T-helper 2 cell treated with Interferon-gamma antibody and Interleukin-4, amounts not matched to agents 100 ng/mL and 5 ng/mL, for 36 hours (primary cell): ENCODE results near the gene HBQ1. TPM values are rescaled to one million over a fixed set of nuclear protein-coding genes. Genes with fewer than 3 reads are reported as not detected.
"Not testable (repeated sequence)": the region's sequence is repeated elsewhere in the genome, so short reads cannot be mapped to it uniquely, and the experiment has no call there.

Experiments used
- intact Hi-C: fragments of 100-400 bp; cut with micrococcal nuclease; formaldehyde crosslinking; loops from one replicate; pipeline ENCODE4 v1.15.1; 2023
- total RNA-seq: library from RNA; stranded (reverse); gene quantifications from 2 replicates; pipeline ENCODE4 v1.2.3, GENCODE V29; 2022

Gene HBQ1
- total RNA-seq, 1 donor from 2014 or later: not detected

GRCh38 chr16:160242-160641 is 20.0 kb upstream of the HBQ1 start:
- intact Hi-C loops: not testable (repeated sequence)

DNA sequence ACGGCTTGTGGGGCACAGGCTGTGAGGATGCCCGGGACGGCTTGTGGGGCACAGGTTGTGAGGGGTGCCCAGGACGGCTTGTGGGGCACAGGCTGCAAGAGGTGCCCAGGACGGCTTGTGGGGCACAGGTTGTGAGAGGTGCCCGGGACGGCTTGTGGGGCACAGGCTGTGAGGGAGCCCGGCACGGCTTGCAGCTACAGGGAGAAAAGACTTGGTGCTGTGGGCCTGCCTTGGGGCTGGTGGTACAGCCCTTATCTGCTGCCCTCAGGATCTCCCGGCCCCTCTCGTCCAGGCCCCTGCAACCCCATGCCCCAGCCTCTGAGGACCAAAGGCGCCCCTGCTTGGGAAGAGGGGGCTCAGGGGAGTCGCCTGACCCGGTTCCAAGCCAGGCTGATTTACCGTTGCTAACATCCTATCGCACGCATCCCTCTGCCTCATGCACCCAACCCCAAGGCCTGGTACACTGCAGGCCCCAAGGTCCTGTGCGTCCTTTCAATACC is 19.5 kb upstream of the HBQ1 start:
- intact Hi-C loops: no loop called here

GRCh38 chr16:162271-162991 is 17.8 kb upstream of the HBQ1 start:
- intact Hi-C loops: no loop called here

DNA sequence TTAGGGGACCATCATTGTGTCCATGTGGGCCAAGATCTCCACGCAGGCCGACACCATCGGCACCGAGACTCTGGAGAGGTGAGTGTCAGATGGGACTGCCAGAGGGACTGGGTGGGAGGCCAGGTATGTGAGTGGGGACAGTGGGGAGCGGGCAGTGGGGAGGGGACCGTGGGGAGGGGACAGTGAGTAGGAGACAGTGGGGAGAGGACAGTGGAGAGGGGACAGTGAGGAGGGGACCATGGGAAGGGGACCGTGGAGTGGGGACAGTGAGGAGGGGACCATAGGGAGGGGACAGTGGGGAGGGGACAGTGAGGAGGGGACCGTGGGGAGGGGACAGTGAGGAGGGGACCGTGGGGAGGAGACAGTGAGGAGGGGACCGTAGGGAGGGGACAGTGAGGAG is 17.1 kb upstream of the HBQ1 start:
- intact Hi-C loops: not testable (repeated sequence)

DNA sequence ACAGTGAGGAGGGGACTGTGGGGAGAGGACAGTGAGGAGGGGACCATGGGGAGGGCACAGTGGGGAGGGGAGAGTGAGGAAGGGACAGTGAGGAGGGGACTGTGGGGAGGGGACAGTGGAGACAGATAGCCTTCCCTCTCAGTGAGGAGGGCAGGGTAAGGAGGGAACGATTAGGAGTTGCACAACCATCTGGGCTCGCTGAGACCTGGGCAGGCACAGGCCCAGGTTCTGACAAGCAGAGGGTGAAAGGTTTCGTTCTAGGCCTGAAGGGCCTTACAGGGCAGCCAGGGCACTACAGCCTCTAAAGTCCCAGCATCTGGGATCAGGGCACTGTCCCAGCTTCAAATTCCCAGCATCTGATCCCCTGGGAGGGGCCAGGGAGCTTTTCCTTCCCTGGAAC is 16.6 kb upstream of the HBQ1 start:
- intact Hi-C loops: not testable (repeated sequence)

- intact Hi-C loops: not testable (repeated sequence)
Measured at GRCh38 chr16:164134-164823, 16.0 kb upstream of the HBQ1 start.

DNA sequence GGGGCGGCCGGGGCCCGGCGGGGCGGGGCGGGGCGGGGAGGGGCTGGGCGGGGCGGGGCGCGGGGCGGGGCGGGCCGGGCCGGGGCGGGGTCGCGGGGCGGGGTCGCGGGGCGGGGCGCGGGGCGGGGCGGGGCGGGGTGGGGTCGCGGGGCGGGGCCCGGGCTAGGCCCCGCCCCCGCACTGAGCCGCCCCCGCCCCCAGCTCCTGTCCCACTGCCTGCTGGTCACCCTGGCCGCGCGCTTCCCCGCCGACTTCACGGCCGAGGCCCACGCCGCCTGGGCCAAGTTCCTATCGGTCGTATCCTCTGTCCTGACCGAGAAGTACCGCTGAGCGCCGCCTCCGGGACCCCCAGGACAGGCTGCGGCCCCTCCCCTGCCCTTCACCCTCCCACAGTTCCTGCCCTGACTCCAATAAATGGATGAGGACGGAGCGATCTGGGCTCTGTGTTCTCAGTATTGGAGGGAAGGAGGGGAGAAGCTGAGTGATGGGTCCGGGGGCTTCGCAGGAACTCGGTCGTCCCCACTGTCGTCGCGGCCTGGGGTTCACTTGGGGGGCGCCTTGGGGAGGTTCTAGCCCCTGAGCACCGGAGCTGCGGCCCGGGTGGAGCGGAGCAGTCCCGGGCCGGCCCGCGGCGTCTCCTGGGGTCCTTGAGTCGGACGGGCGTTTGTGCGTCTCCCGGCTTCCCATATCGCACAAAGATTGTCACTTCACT is 15.3 kb upstream of the HBQ1 start:
- intact Hi-C loops: no loop called here

- intact Hi-C loops: no loop called here
Measured at GRCh38 chr16:165539-166374, 14.5 kb upstream of the HBQ1 start, which contains the start of gene HBM. Gene HBM (plus strand): TSS chr16:165978. CDS start chr16:165998, 20 bp downstream.

DNA sequence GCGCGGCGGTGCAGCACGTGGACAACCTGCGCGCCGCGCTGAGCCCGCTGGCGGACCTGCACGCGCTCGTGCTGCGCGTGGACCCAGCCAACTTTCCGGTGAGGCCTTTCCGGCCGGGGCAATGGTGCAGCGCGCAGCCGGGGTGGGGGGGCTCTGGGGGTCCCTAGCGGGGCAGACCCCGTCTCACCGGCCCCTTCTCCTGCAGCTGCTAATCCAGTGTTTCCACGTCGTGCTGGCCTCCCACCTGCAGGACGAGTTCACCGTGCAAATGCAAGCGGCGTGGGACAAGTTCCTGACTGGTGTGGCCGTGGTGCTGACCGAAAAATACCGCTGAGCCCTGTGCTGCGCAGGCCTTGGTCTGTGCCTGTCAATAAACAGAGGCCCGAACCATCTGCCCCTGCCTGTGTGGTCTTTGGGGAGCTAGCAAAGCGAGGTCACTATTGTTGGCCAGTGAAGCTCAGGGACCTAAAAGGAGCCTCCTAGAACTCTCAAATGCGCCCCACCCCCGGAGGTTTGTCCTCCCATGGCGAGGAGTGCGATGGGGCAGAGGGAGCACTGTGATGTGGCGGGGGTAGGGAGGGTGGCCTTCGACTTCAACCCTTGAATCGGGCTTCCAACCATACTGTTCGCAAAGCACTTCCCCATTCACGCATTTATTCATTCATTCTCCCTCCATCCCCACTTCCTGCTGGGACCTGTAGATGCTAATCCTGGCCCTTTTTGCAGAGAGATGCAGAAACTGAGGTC is 13.7 kb upstream of the HBQ1 start:
- intact Hi-C loops: no loop called here

- intact Hi-C loops: no loop called here
Measured at GRCh38 chr16:167122-167690, 13.1 kb upstream of the HBQ1 start.

DNA sequence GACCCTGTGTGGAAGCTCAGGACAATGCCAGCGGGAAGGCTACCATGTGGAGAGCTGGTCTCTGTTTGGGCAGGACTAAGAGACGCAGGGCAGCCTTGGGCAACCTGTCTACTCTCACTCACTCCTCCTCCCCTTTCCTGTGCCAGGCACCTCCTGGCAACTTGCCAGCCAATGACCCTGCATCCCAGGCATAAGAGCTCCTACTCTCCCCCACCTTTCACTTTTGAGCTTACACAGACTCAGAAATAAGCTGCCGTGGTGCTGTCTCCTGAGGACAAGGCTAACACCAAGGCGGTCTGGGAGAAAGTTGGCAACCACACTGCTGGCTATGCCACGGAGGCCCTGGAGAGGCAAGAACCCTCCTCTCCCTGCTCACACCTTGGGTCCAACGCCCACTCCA is 11.8 kb upstream of the HBQ1 start:
- intact Hi-C loops: no loop called here

DNA sequence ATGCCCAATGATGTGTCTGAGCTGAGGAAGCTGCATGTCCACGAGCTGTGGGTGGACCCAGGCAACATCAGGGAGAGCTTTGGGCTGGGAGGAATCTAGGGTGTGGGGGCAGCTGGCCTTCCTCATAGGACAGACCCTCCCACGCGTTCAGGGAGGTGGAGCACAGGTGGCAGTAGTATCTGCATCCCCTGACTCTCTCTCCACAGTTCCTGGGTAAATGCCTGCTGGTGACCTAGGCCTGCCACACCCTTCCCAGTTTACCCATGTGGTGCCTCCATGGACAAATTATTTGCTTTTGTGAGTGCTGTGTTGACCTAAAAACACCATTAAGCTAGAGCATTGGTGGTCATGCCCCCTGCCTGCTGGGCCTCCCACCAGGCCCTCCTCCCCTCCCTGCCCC is 11.2 kb upstream of the HBQ1 start:
- intact Hi-C loops: no loop called here

GRCh38 chr16:170088-170507 is 10.2 kb upstream of the HBQ1 start:
- intact Hi-C loops: not testable (repeated sequence)

DNA sequence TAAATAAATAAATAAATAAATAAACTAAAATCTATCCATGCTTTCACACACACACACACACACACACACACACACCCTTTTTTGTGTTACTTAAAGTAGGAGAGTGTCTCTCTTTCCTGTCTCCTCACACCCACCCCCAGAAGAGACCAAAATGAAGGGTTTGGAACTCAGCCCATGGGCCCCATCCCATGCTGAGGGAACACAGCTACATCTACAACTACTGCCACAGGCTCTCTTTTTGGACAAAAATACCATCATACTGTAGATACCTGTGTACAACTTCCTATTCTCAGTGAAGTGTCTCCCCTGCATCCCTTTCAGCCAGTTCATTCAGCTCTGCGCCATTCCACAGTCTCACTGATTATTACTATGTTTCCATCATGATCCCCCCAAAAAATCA is 9.5 kb upstream of the HBQ1 start:
- intact Hi-C loops: no loop called here

GRCh38 chr16:172374-172941 is 7.8 kb upstream of the HBQ1 start, which contains the start of gene HBA2:
Gene HBA2 (plus strand): TSS chr16:172876. CDS start chr16:172913, 37 bp downstream.
- intact Hi-C loops: not testable (repeated sequence)

- intact Hi-C loops: not testable (repeated sequence)
Measured at GRCh38 chr16:173211-173854, 6.9 kb upstream of the HBQ1 start.

DNA sequence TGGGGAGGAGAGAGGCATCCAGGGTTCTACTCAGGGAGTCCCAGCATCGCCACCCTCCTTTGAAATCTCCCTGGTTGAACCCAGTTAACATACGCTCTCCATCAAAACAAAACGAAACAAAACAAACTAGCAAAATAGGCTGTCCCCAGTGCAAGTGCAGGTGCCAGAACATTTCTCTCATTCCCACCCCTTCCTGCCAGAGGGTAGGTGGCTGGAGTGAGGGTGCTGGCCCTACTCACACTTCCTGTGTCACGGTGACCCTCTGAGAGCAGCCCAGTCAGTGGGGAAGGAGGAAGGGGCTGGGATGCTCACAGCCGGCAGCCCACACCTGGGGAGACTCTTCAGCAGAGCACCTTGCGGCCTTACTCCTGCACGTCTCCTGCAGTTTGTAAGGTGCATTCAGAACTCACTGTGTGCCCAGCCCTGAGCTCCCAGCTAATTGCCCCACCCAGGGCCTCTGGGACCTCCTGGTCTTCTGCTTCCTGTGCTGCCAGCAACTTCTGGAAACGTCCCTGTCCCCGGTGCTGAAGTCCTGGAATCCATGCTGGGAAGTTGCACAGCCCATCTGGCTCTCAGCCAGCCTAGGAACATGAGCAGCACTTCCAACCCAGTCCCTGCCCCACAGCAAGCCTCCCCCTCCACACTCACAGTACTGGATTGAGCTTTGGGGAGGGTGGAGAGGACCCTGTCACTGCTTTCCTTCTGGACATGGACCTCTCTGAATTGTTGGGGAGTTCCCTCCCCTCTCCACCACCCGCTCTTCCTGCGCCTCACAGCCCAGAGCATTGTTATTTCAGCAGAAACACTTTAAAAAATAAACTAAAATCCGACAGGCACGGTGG is 6.1 kb upstream of the HBQ1 start:
- intact Hi-C loops: not testable (repeated sequence)
